ACC112 (cell line): Measurements from ENCODE around the gene LGALS7B.
"Not testable (repeated sequence)": the region's sequence is repeated elsewhere in the genome, so short reads cannot be mapped to it uniquely, and the experiment has no call there.

ENCODE experiments used
- H2AFZ ChIP-seq: fragments of 200-600 bp; sonication (generic); one replicate; pipeline ENCODE4 v1.6.0; 2017; ENCODE audit warnings: antibody characterized with exemption, low read length; ENCODE audit not compliant: unreplicated experiment
- H3K27ac ChIP-seq: fragments of 200-600 bp; sonication (generic); 2 replicates; pipeline ENCODE4 v1.5.1; 2014; ENCODE audit warnings: low read depth, mild to moderate bottlenecking, antibody characterized with exemption, low read length, moderate library complexity
- H3K27me3 ChIP-seq: fragments of 200-600 bp; sonication (generic); 2 replicates; pipeline ENCODE4 v1.6.1; 2014; ENCODE audit warnings: mild to moderate bottlenecking, antibody characterized with exemption, low read length, moderate library complexity, mixed read lengths; ENCODE audit not compliant: insufficient read depth
- H3K36me3 ChIP-seq: fragments of 200-600 bp; sonication (generic); 2 replicates; pipeline ENCODE4 v1.6.1; 2016; ENCODE audit warnings: mild to moderate bottlenecking, antibody characterized with exemption, low read length, moderate library complexity, mixed read lengths; ENCODE audit not compliant: insufficient read depth
- H3K4me1 ChIP-seq: fragments of 200-600 bp; sonication (generic); one replicate; pipeline ENCODE4 v1.6.1; 2016; ENCODE audit warnings: low read length, mixed read lengths; ENCODE audit not compliant: insufficient read depth, unreplicated experiment, control insufficient read depth
- H3K4me3 ChIP-seq: fragments of 200-600 bp; sonication (generic); 2 replicates; pipeline ENCODE4 v1.5.1; 2014; ENCODE audit warnings: mild to moderate bottlenecking, low read depth, low read length
- H3K79me2 ChIP-seq: fragments of 200-600 bp; sonication (generic); one replicate; pipeline ENCODE4 v1.6.0; 2016; ENCODE audit warnings: low read length; ENCODE audit not compliant: control insufficient read depth, unreplicated experiment, insufficient read depth

The LGALS7B gene

DNA sequence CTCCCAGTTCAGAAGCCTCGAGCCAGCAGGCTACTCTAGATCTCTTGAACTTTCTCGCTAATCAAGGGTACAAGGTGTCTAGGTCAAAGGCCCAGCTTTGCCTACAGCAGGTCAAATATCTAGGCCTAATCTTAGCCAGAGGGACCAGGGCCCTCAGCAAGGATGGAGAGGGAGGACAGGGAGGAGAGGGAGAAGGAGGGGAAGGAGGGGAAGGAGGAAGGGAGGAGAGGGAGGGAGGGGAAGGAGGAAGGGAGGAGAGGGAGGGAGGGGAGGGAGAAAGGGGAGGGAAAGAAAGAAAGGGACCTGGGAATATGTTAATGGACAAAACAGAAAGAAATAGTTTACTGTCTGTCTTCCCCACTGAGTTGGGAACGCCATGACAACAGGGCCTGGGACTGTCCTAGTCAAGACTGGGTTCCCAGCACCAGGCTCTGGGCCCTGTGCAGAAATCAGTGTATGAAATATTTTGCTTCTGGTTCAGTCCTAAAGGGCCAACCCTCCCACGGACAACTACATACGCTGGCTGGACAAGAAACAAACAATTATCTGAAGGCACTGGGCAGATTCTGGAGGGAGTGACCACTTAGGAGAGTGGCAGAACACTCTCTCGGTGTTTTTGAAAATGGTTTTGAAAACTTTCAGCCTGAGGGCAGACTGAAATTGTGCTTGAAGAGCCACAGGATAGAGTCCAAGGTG lies 38.0 kb downstream of the LGALS7B start:
- Histone ChIP-seq H3K79me2 (no peaks in the 10 kb centered on the region), H3K4me3 (no peak overlapping the region), H3K27ac (no peak overlapping the region), H2AFZ (no peak overlapping the region), H3K36me3 (0 out of 2 replicates have a peak, but pooled peaks cover 3% of the 10 kb centered on the region), H3K27me3 (no peaks in the 10 kb centered on the region), H3K4me1 (peaks cover 17% of the 10 kb centered on the region)

GRCh38 chr19:38829203-38829602 lies 40.2 kb downstream of the LGALS7B start:
- not testable (repeated sequence) for H3K79me2 ChIP-seq, H3K4me3 ChIP-seq, H3K36me3 ChIP-seq, H2AFZ ChIP-seq, H3K27me3 ChIP-seq
- Histone ChIP-seq H3K4me1 (peaks cover 22% of the 10 kb centered on the region), H3K27ac (peak overlapping the region; percentile 87)

GRCh38 chr19:38830039-38830733 lies 41.2 kb downstream of the LGALS7B start:
- H3K36me3 ChIP-seq: no peaks in the 10 kb centered on the region
- H3K4me3 ChIP-seq: no peak overlapping the region; the same call in 1 of the 2 replicates
- H3K4me1 ChIP-seq: peaks cover 22% of the 10 kb centered on the region
- H3K27ac ChIP-seq: peak overlapping the region; percentile 87
- H3K79me2 ChIP-seq: no peaks in the 10 kb centered on the region
- H3K27me3 ChIP-seq: no peaks in the 10 kb centered on the region
- H2AFZ ChIP-seq: no peak overlapping the region

DNA sequence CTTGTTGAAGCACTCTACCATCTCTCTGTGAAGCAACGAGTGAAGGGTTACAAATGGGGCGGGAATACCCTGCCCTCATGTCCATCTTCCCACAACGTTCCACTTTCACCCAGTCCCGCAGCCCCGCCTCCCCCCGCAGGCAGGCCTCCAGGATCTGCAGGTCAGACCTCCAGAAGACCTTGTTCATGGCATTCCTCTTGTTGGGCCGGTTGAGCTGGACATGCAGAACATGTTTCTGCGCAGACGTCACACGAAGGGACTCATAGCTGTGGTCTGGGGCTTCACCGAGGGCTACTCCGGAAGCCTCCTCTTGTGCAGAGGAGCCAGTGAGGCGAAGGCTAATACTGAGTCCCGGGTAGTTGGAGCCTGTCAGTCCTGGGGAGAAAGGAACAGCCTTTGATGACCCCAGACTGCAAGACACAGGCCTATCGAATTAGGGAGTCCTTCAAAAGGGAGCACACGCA lies 42.2 kb downstream of the LGALS7B start:
- Histone ChIP-seq H3K4me1 (peaks cover 27% of the 10 kb centered on the region), H2AFZ (peak overlapping the region; percentile 28), H3K79me2 (no peaks in the 10 kb centered on the region), H3K4me3 (peak overlapping the region; percentile 72), H3K27me3 (no peaks in the 10 kb centered on the region), H3K27ac (peak overlapping the region; percentile 87), H3K36me3 (no peaks in the 10 kb centered on the region)

- no peaks in the 10 kb centered on the region for H3K27me3 ChIP-seq
Measured at GRCh38 chr19:38833092-38833425, 44.1 kb downstream of the LGALS7B start.

DNA sequence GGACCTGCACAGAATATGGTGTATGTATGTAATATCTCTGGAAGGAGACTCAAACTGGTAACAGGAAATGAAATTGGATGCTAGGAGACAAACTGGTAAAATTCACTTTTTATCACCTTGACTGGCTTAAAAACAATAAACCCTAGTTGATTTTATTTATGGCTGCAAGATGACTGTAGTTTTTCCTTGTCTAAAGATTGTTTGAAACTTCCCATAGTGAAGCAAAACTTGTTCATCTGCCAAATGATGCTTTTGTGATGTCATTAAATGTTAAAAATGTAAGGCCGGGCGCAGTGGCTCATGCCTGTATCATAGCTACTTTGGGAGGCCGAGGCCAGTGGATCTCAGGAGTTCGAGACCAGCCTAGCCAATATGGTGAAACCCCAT lies 45.1 kb downstream of the LGALS7B start:
- H3K4me1 ChIP-seq: peaks cover 27% of the 10 kb centered on the region
- H3K4me3 ChIP-seq: no peak overlapping the region
- H3K27me3 ChIP-seq: no peaks in the 10 kb centered on the region
- H2AFZ ChIP-seq: no peak overlapping the region
- peaks cover 7% of the 10 kb centered on the region; the same call in 1 of the 2 replicates for H3K36me3 ChIP-seq
- H3K79me2 ChIP-seq: no peaks in the 10 kb centered on the region
- H3K27ac ChIP-seq: no peak overlapping the region

More at GRCh38 chr19:38833092-38833425, 44.1 kb downstream of the LGALS7B start:
- Histone ChIP-seq H2AFZ (no peak overlapping the region), H3K36me3 (peaks cover 7% of the 10 kb centered on the region; the same call in 1 of the 2 replicates), H3K79me2 (no peaks in the 10 kb centered on the region), H3K4me3 (no peak overlapping the region), H3K4me1 (peaks cover 27% of the 10 kb centered on the region), H3K27ac (no peak overlapping the region)

- H3K4me1 ChIP-seq: peaks cover 24% of the 10 kb centered on the region
- no peak overlapping the region for H3K27ac ChIP-seq
- H3K79me2 ChIP-seq: no peaks in the 10 kb centered on the region
- H2AFZ ChIP-seq: no peak overlapping the region
- H3K4me3 ChIP-seq: no peak overlapping the region
- H3K36me3 ChIP-seq: peaks cover 7% of the 10 kb centered on the region; the same call in 1 of the 2 replicates
- H3K27me3 ChIP-seq: no peaks in the 10 kb centered on the region
Measured at GRCh38 chr19:38834590-38834989, 45.6 kb downstream of the LGALS7B start.

DNA sequence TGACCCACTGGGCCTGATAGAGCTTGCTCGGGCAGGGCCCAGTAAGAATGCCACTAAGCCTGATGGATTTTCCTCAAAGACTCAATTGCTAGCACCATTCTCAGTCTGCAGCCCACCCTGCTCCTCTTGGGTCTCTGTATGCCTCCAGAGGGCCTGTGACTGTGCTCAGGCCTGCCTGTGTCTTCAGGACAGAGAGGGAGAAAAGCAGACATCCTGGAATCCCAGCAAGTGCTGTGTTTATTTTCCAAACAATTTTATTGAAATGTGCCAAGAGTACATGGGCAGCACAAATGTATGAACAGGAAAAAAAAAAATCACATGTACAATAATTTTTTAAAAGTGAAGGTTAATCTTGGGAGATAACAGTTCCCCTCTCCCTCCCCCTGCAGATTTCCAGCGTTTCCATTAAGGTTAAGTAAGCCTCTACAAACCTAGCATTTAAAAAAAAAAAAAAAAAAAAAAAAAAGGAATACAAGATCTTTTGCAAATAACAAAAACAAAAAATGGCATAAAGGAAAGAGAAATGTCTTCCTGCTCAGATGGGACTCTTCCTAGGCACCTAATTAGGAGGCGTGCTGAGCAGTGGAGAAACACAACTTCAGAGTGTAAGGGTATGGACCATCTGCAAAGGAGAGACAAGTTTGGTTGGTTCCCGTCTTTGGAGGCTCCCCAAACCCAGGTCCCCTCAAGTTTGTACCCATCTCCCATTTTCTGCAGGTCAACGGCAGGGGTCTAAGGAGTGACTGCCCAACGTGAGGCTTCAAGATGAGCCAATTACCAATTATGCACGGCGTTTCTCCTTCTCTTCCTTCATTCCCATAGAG lies 47.4 kb downstream of the LGALS7B start:
- no peak overlapping the region for H3K4me3 ChIP-seq
- no peak overlapping the region for H3K27ac ChIP-seq
- H3K4me1 ChIP-seq: peaks cover 10% of the 10 kb centered on the region
- H2AFZ ChIP-seq: no peak overlapping the region
- H3K79me2 ChIP-seq: peaks cover 9% of the 10 kb centered on the region
- peaks cover 13% of the 10 kb centered on the region; the same call in 1 of the 2 replicates for H3K36me3 ChIP-seq
- no peaks in the 10 kb centered on the region for H3K27me3 ChIP-seq

GRCh38 chr19:38836983-38837626 lies 48.1 kb downstream of the LGALS7B start:
- Histone ChIP-seq H3K27me3 (no peaks in the 10 kb centered on the region), H3K27ac (no peak overlapping the region), H3K4me1 (peaks cover 10% of the 10 kb centered on the region), H3K79me2 (peaks cover 10% of the 10 kb centered on the region), H2AFZ (no peak overlapping the region), H3K4me3 (no peak overlapping the region), H3K36me3 (peaks cover 15% of the 10 kb centered on the region; the same call in 1 of the 2 replicates)

- Histone ChIP-seq H3K4me1 (peaks cover 6% of the 10 kb centered on the region), H3K4me3 (no peak overlapping the region), H3K79me2 (peaks cover 10% of the 10 kb centered on the region), H2AFZ (no peak overlapping the region), H3K27me3 (no peaks in the 10 kb centered on the region), H3K27ac (no peak overlapping the region), H3K36me3 (peaks cover 15% of the 10 kb centered on the region; the same call in 1 of the 2 replicates)
Measured at GRCh38 chr19:38837656-38838121, 48.7 kb downstream of the LGALS7B start.
